Lower leg skin (tissue), 4 donors: ENCODE measurements around the gene BTG4. TPM values are rescaled to one million over a fixed set of nuclear protein-coding genes. Genes with fewer than 3 reads are reported as not detected.

Experiments used
- DNase-seq, 2 donors: peaks; one replicate each; pipeline ENCODE4 v3.0.0-alpha.2; 2019; ENCODE audit warnings: low spot score in 2 of 2
- H3K4me3 ChIP-seq: fragments of 200-600 bp; sonication (generic); 2 replicates; pipeline ENCODE4 v1.5.1; 2017; ENCODE audit warnings: mild to moderate bottlenecking, low read depth; ENCODE audit not compliant: poor library complexity, severe bottlenecking
- POLR2A ChIP-seq, 2 donors: fragments of 450-650 bp; IDR thresholded peaks; one replicate each; pipeline ENCODE4 v1.6.1; 2016 to 2017; ENCODE audit warnings: antibody characterized with exemption in 2 of 2, mild to moderate bottlenecking in 1 of 2, moderate library complexity in 1 of 2
- WGBS, 2 donors: methylation state at CpG; one replicate each; pipeline ENCODE4 v1.1.5; 2018; 5-methylcytosine and 5-hydroxymethylcytosine counted together
- intact Hi-C: fragments of 100-400 bp; cut with DNase I; formaldehyde crosslinking; loops from one replicate; pipeline ENCODE4 v1.15.0; 2023; ENCODE audit warnings: low total_unique reads
- microRNA counts, 2 donors: library from miRNA; unstranded; fragments of <30 nt; microRNA quantifications; one replicate each; lab custom pipeline; 2016
- microRNA-seq, 2 donors: library from miRNA; unstranded; fragments of <30 nt; microRNA quantifications; one replicate each; pipeline ENCODE4, GENCODE V29; 2016; ENCODE audit warnings: borderline replicate concordance in 2 of 2, borderline number of aligned reads in 1 of 2
- total RNA-seq, 4 donors: library from RNA; depleted of rRNA; stranded (reverse); fragments of >200 nt; gene quantifications; one replicate each; pipeline ENCODE4 v1.1.0, GENCODE V29; 2016
- TF ChIP-seq, protein P1 (sequence below), 3 donors: fragments of 450-650 bp; IDR thresholded peaks; one replicate each; pipeline ENCODE4 v1.5.1; 2016; ENCODE audit warnings: antibody characterized with exemption in 3 of 3, mild to moderate bottlenecking in 3 of 3, moderate library complexity in 2 of 3

BTG4 gene
- total RNA-seq, 4 donors from 2014 or later, result not detected

DNA sequence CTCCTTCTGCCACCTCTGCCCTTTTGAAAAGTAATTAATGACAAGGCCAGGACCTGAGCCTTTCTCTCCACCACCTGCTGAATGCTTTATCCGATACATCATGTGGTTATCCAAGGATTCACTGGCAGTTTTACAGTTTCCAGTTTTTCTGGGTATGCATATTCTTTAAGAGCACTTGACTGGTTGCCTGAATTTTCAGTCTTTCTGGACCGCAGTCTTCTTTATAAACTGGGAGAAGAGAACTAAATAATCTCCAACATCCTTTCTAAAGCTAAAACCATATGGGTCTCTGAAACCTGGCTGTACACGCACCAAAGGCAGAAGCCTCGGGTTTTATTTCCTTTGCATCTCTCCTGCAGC, 65.1 kb downstream of the BTG4 start:
- TF ChIP-seq, protein P1, sequence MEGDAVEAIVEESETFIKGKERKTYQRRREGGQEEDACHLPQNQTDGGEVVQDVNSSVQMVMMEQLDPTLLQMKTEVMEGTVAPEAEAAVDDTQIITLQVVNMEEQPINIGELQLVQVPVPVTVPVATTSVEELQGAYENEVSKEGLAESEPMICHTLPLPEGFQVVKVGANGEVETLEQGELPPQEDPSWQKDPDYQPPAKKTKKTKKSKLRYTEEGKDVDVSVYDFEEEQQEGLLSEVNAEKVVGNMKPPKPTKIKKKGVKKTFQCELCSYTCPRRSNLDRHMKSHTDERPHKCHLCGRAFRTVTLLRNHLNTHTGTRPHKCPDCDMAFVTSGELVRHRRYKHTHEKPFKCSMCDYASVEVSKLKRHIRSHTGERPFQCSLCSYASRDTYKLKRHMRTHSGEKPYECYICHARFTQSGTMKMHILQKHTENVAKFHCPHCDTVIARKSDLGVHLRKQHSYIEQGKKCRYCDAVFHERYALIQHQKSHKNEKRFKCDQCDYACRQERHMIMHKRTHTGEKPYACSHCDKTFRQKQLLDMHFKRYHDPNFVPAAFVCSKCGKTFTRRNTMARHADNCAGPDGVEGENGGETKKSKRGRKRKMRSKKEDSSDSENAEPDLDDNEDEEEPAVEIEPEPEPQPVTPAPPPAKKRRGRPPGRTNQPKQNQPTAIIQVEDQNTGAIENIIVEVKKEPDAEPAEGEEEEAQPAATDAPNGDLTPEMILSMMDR (IDR thresholded peaks at IDR 0.05), result no peak
- TF ChIP-seq POLR2A (IDR thresholded peaks at IDR 0.05), result no peak
- no peak for DNase-seq
- no peak overlapping the region for H3K4me3 ChIP-seq
- WGBS, 2 donors, result 67 to 82% methylated on average over 4 of the region's 4 CpGs
- intact Hi-C loops, result no loop called here

DNA sequence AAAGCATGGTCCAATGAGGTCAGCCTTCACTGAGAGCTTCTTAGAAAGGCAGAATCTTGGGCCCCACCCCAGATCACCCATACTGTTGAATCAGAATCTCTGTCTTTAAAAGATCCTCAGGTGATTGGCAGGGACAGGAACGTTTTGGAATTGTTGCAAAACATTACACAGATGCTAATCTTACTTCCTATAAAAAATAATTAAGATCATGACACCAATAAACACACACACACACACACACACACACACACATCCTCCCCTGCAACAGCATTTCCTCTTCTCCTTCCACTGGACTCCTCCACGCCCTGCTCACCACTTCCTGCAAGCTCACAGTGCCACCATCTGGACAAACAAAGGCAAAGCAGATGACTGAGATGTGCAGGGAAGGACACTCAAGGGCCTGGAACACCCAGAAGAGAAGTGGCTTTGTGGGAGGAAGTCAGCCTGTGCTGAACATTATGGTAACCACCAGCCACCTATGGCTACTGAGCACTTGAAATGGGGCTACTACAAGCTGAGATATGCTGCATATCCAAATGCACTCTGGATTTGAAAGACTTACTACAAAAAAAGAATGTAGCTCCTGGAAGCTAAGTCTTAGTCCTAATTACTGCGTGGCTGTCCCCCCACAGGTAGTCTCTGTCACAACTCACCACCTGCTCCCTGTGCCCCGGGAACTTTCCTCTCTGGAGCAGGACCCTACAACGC, 65.6 kb downstream of the BTG4 start:
- DNase-seq, result peak; percentile 81 to 92
- H3K4me3 ChIP-seq, result no peak overlapping the region
- intact Hi-C loops, result no loop called here
- TF ChIP-seq, protein P1 (IDR thresholded peaks at IDR 0.05), result peak in 1 of 3 donors; percentile 80
- TF ChIP-seq POLR2A (IDR thresholded peaks at IDR 0.05), result no peak
- WGBS, 2 donors, result 43% methylated on average over 5 of the region's 5 CpGs

DNA sequence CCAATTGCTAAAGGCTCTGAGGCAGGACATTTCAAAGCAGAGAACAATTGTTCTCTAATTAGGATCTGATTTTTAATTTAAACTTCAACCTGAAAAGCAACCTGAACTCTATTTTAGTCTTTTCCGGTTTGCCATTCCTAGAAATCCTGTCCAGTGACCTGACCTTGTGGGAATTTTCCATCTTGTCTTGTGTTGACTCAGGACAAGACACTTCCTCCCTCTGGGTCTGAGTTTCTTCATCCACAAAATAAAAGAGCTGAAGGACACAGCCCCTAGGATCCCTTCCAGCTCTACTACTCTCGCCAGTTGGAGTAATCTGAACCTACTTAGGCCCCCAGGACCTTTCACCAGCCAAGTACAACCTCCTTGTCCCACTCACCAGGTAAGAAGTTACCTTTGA, 66.6 kb downstream of the BTG4 start:
- TF ChIP-seq, protein P1 (IDR thresholded peaks at IDR 0.05), result no peak
- TF ChIP-seq POLR2A (IDR thresholded peaks at IDR 0.05), result no peak
- intact Hi-C loops, result no loop called here
- WGBS, 2 donors, result 79 to 86% methylated on average over 2 of the region's 2 CpGs
- H3K4me3 ChIP-seq, result no peak overlapping the region
- no peak for DNase-seq

MicroRNA genes within 50 kb of the gene (microRNA counts, 767-probe panel; counts per million panel counts)
- microRNA hsa-miR-34b-3p (lab: Ali Mortazavi, UCI) (0 to 358 counts per million in 2 donors), microRNA hsa-miR-34c-3p (lab: Ali Mortazavi, UCI) (0 to 358 counts per million in 2 donors), microRNA hsa-miR-34c-5p (lab: Ali Mortazavi, UCI) (0 to 358 counts per million in 2 donors)

Small RNAs within 50 kb of the gene (microRNA-seq; reads per million reads assigned to microRNA genes)
- gene MIR34B (4.0 to 5.4 reads per million in 2 donors), gene MIR34C (80.2 to 80.4 reads per million in 2 donors)

Other genes starting within 250 kb of the BTG4 start
- not detected for gene POU2AF3, start 213.8 kb downstream of the BTG4 start, total RNA-seq
- under 1 TPM in 1 of 4 donors, not detected in 3; 0.13 TPM for gene POU2AF1, start 133.1 kb downstream of the BTG4 start, total RNA-seq
- not detected for gene HOATZ, start 2.4 kb upstream of the BTG4 start, total RNA-seq
- gene LAYN, start 28.3 kb upstream of the BTG4 start, total RNA-seq, result 1 to 10 TPM; 1.9 to 3.0 (median 2.1) TPM
- 10 to 100 TPM; 15.4 to 19.5 (median 18.9) TPM for gene SIK2, start 90.1 kb upstream of the BTG4 start, total RNA-seq